Measurements from ENCODE around the gene CCIN.

The CCIN gene

GRCh38 chr9:36213989-36214388 is 44.8 kb downstream of the CCIN start:
- Histone ChIP-seq H3K9me3 (ENCODE audit: severe bottlenecking) (no peaks in the 10 kb centered on the region), H3K27ac (peak overlapping the region; percentile 25), H3K27me3 (ENCODE audit: insufficient read depth, low read depth, severe bottlenecking) (no peaks in the 10 kb centered on the region), H3K4me3 (ENCODE audit: low read depth, low read length) (no peak overlapping the region), H3K36me3 (peaks cover 72% of the 10 kb centered on the region)
- TF ChIP-seq CTCF (IDR thresholded peaks at IDR 0.05; ENCODE audit: low read depth, low read length), result no peak
- DNase-seq, result no peak

GRCh38 chr9:36214571-36214970 is 45.4 kb downstream of the CCIN start:
- Histone ChIP-seq H3K27ac (peak overlapping the region; percentile 25), H3K4me3 (ENCODE audit: low read depth, low read length) (no peak overlapping the region), H3K36me3 (peaks cover 72% of the 10 kb centered on the region), H3K9me3 (ENCODE audit: severe bottlenecking) (no peaks in the 10 kb centered on the region), H3K27me3 (ENCODE audit: insufficient read depth, low read depth, severe bottlenecking) (no peaks in the 10 kb centered on the region)
- TF ChIP-seq CTCF (IDR thresholded peaks at IDR 0.05; ENCODE audit: low read depth, low read length), result no peak
- DNase-seq, result peak; percentile 58

GRCh38 chr9:36217256-36217968 is 48.2 kb downstream of the CCIN start:
- Histone ChIP-seq H3K27me3 (ENCODE audit: insufficient read depth, low read depth, severe bottlenecking) (no peaks in the 10 kb centered on the region), H3K4me3 (ENCODE audit: low read depth, low read length) (no peak overlapping the region), H3K36me3 (peaks cover 74% of the 10 kb centered on the region), H3K27ac (no peak overlapping the region), H3K9me3 (ENCODE audit: severe bottlenecking) (peaks cover under 1% of the 10 kb centered on the region)
- DNase-seq, result no peak
- TF ChIP-seq CTCF (IDR thresholded peaks at IDR 0.05; ENCODE audit: low read depth, low read length), result no peak

GRCh38 chr9:36218011-36218410 is 48.8 kb downstream of the CCIN start:
- no peak for DNase-seq
- H3K36me3 ChIP-seq, result peaks cover 74% of the 10 kb centered on the region
- TF ChIP-seq CTCF (IDR thresholded peaks at IDR 0.05; ENCODE audit: low read depth, low read length), result no peak
- H3K4me3 ChIP-seq (ENCODE audit: low read depth, low read length), result no peak overlapping the region
- H3K27ac ChIP-seq, result no peak overlapping the region
- H3K27me3 ChIP-seq (ENCODE audit: insufficient read depth, low read depth, severe bottlenecking), result no peaks in the 10 kb centered on the region
- peaks cover 7% of the 10 kb centered on the region for H3K9me3 ChIP-seq (ENCODE audit: severe bottlenecking)

- TF ChIP-seq CTCF (IDR thresholded peaks at IDR 0.05; ENCODE audit: low read depth, low read length), result no peak
- no peak for DNase-seq
- Histone ChIP-seq H3K27ac (no peak overlapping the region), H3K4me3 (ENCODE audit: low read depth, low read length) (no peak overlapping the region), H3K36me3 (peaks cover 74% of the 10 kb centered on the region), H3K27me3 (ENCODE audit: insufficient read depth, low read depth, severe bottlenecking) (no peaks in the 10 kb centered on the region), H3K9me3 (ENCODE audit: severe bottlenecking) (peaks cover 8% of the 10 kb centered on the region)
These were observed 49.3 kb downstream of the CCIN start for GRCh38 chr9:36218411-36218901.

Measured in WERI-Rb-1 (cell line).